ENCODE data around the gene ATP8B4.

Gene ATP8B4

GRCh38 chr15:50143255-50143860, 24.3 kb upstream of the ATP8B4 start:
- H4K20me1 ChIP-seq (ENCODE audit: low read depth, low read length) = no peaks in the 10 kb centered on the region
- H3K27me3 ChIP-seq (ENCODE audit: low read length) = no peaks in the 10 kb centered on the region
- no peak overlapping the region for H3K9ac ChIP-seq (ENCODE audit: low read length)
- TF ChIP-seq EZH2phosphoT487 (conservative IDR thresholded peaks at IDR 0.05; ENCODE audit: low read length) (no peak), CTCF (IDR thresholded peaks at IDR 0.05; ENCODE audit: insufficient read depth, low read length, poor library complexity, severe bottlenecking) (no peak)
- no peak overlapping the region for H3K27ac ChIP-seq (ENCODE audit: low read depth, low read length)
- H3K36me3 ChIP-seq (ENCODE audit: low read length) = no peaks in the 10 kb centered on the region
- no peak overlapping the region for H3K4me2 ChIP-seq (ENCODE audit: low read depth, low read length, poor library complexity, severe bottlenecking)
- no peaks in the 10 kb centered on the region for H3K9me3 ChIP-seq (ENCODE audit: insufficient read depth, low read length)
- H2AFZ ChIP-seq (ENCODE audit: low read depth, low read length, severe bottlenecking) = no peak overlapping the region
- H3F3A ChIP-seq (ENCODE audit: insufficient read depth) = no peaks in the 10 kb centered on the region
- H3K79me2 ChIP-seq (ENCODE audit: insufficient read depth, low read length) = no peaks in the 10 kb centered on the region
- no peak overlapping the region for H3K4me3 ChIP-seq (ENCODE audit: insufficient read depth, low read length, poor library complexity, severe bottlenecking)
- no peaks in the 10 kb centered on the region for H3K9me2 ChIP-seq (replicated peaks; ENCODE audit: insufficient read depth, low read length)

GRCh38 chr15:50141856-50142255, 22.8 kb upstream of the ATP8B4 start:
- no peaks in the 10 kb centered on the region for H4K20me1 ChIP-seq (ENCODE audit: low read depth, low read length)
- no peak overlapping the region for H3K4me2 ChIP-seq (ENCODE audit: low read depth, low read length, poor library complexity, severe bottlenecking)
- no peaks in the 10 kb centered on the region for H3K9me2 ChIP-seq (replicated peaks; ENCODE audit: insufficient read depth, low read length)
- no peaks in the 10 kb centered on the region for H3K79me2 ChIP-seq (ENCODE audit: insufficient read depth, low read length)
- H3K9me3 ChIP-seq (ENCODE audit: insufficient read depth, low read length) = no peaks in the 10 kb centered on the region
- H3K9ac ChIP-seq (ENCODE audit: low read length) = no peak overlapping the region
- TF ChIP-seq EZH2phosphoT487 (conservative IDR thresholded peaks at IDR 0.05; ENCODE audit: low read length) = no peak
- TF ChIP-seq CTCF (IDR thresholded peaks at IDR 0.05; ENCODE audit: insufficient read depth, low read length, poor library complexity, severe bottlenecking) = no peak
- H3K36me3 ChIP-seq (ENCODE audit: low read length) = no peaks in the 10 kb centered on the region
- H3F3A ChIP-seq (ENCODE audit: insufficient read depth) = no peaks in the 10 kb centered on the region
- H2AFZ ChIP-seq (ENCODE audit: low read depth, low read length, severe bottlenecking) = no peak overlapping the region
- no peaks in the 10 kb centered on the region for H3K27me3 ChIP-seq (ENCODE audit: low read length)
- no peak overlapping the region for H3K27ac ChIP-seq (ENCODE audit: low read depth, low read length)
- H3K4me3 ChIP-seq (ENCODE audit: insufficient read depth, low read length, poor library complexity, severe bottlenecking) = no peak overlapping the region

GRCh38 chr15:50140983-50141382, 21.9 kb upstream of the ATP8B4 start:
- Histone ChIP-seq H2AFZ (ENCODE audit: low read depth, low read length, severe bottlenecking) (no peak overlapping the region), H3K27me3 (ENCODE audit: low read length) (no peaks in the 10 kb centered on the region), H3F3A (ENCODE audit: insufficient read depth) (no peaks in the 10 kb centered on the region), H3K4me3 (ENCODE audit: insufficient read depth, low read length, poor library complexity, severe bottlenecking) (no peak overlapping the region), H3K79me2 (ENCODE audit: insufficient read depth, low read length) (no peaks in the 10 kb centered on the region), H3K27ac (ENCODE audit: low read depth, low read length) (no peak overlapping the region), H4K20me1 (ENCODE audit: low read depth, low read length) (no peaks in the 10 kb centered on the region), H3K36me3 (ENCODE audit: low read length) (no peaks in the 10 kb centered on the region), H3K9ac (ENCODE audit: low read length) (no peak overlapping the region), H3K9me3 (ENCODE audit: insufficient read depth, low read length) (no peaks in the 10 kb centered on the region), H3K4me2 (ENCODE audit: low read depth, low read length, poor library complexity, severe bottlenecking) (no peak overlapping the region), H3K9me2 (replicated peaks; ENCODE audit: insufficient read depth, low read length) (no peaks in the 10 kb centered on the region)
- TF ChIP-seq CTCF (IDR thresholded peaks at IDR 0.05; ENCODE audit: insufficient read depth, low read length, poor library complexity, severe bottlenecking) = no peak
- TF ChIP-seq EZH2phosphoT487 (conservative IDR thresholded peaks at IDR 0.05; ENCODE audit: low read length) = no peak

All from SU-DHL-6 (cell line).